ENCODE results near the gene ELOB. TPM values are rescaled to one million over a fixed set of nuclear protein-coding genes. Genes with fewer than 3 reads are reported as not detected.

Gene ELOB
- polyA plus RNA-seq, 1 of the 3 experiments (the other 2 are of a cell fraction), result 329 TPM

GRCh38 chr16:2774161-2774891 is 2.8 kb downstream of the ELOB start:
- TF ChIP-seq NFIC (IDR thresholded peaks at IDR 0.05; ENCODE audit: borderline replicate concordance) (no peak), GABPA (IDR thresholded peaks at IDR 0.05; ENCODE audit: low read depth) (no peak), USF2 (IDR thresholded peaks at IDR 0.05; ENCODE audit: borderline replicate concordance, low read depth, low read length) (no peak), MEF2A (IDR thresholded peaks at IDR 0.05; ENCODE audit: borderline replicate concordance, low read depth) (no peak), REST (IDR thresholded peaks at IDR 0.05; ENCODE audit: low read depth, low read length) (no peak), USF1 (IDR thresholded peaks at IDR 0.05; ENCODE audit: borderline replicate concordance, low read depth) (no peak), FOXM1 (IDR thresholded peaks at IDR 0.05; ENCODE audit: low read depth) (no peak), TCF12 (IDR thresholded peaks at IDR 0.05) (no peak), SMC3 (IDR thresholded peaks at IDR 0.05; ENCODE audit: low read depth, low read length) (no peak), JUND (IDR thresholded peaks at IDR 0.05) (no peak), RAD21 (IDR thresholded peaks at IDR 0.05; ENCODE audit: low read length) (no peak)
- Histone ChIP-seq H3K36me3 (replicated peaks in 1 of 2; ENCODE audit: control insufficient read depth in 1 of 2, insufficient read depth in 2 of 2, low read length in 1 of 2) (peaks cover 22 to 47% of the 10 kb centered on the region in 2 experiments), H3K9ac (no peak overlapping the region), H3K79me2 (ENCODE audit: insufficient read depth) (peaks cover 51% of the 10 kb centered on the region), H3F3A (replicated peaks; ENCODE audit: insufficient read depth) (peaks cover 11% of the 10 kb centered on the region), H3K4me2 (no peak overlapping the region), H3K9me2 (no peaks in the 10 kb centered on the region), H2AFZ (ENCODE audit: low read depth) (no peak overlapping the region), H3K27me3 (ENCODE audit: insufficient read depth) (no peaks in the 10 kb centered on the region), H3K4me3 (ENCODE audit: low read depth in 2 of 2, low read length in 1 of 2) (no peak overlapping the region), H3K9me3 (no peaks in the 10 kb centered on the region), H3K4me1 (ENCODE audit: control insufficient read depth in 1 of 2, insufficient read depth in 2 of 2, low read depth in 1 of 2, low read length in 1 of 2) (peaks cover 11 to 24% of the 10 kb centered on the region in 2 experiments; a peak in 2 of 4 replicates), H4K20me1 (ENCODE audit: insufficient read depth) (peaks cover 39% of the 10 kb centered on the region), H3K27ac (ENCODE audit: low read depth in 2 of 2, low read length in 1 of 2) (no peak overlapping the region)
- DNase-seq, result no peak
- WGBS (ENCODE audit: low lambda C conversion rate), result 86% methylated on average over 7 of the region's 7 CpGs
- ChIA-PET POLR2A (interaction anchor here (4.0 kb wide), 1 partner anchor 21 kb away, joined by 19 read pairs; the partner anchor contains the start of gene SRRM2), CTCF (interaction anchor here (0.9 to 2.7 kb wide), 5 partner anchors 12 to 94 kb away, joined by 3 to 11 read pairs (median 4); no protein-coding TSS in a partner anchor)

Measured in SK-N-SH (cell line).